Cardiac muscle cell (in vitro differentiated cells and primary cell): Measurements from ENCODE around the gene POM121L2. TPM values are rescaled to one million over a fixed set of nuclear protein-coding genes. Genes with fewer than 3 reads are reported as not detected.

ENCODE experiments used
- DNase-seq, 2 donors: peaks; one replicate each; pipeline versions ENCODE4 v3.0.0 to v3.0.0-alpha.2; 2010 to 2017; ENCODE audit warnings: low read depth in 1 of 2, low spot score in 1 of 2
- H3K27ac ChIP-seq: fragments of 200-600 bp; sonication (generic); 2 replicates; pipeline ENCODE4 v1.5.1; 2016
- H3K27me3 ChIP-seq: fragments of 200-600 bp; sonication (generic); 2 replicates; pipeline ENCODE4 v1.6.0; 2016; ENCODE audit warnings: control low read depth
- H3K36me3 ChIP-seq: fragments of 200-600 bp; sonication (generic); 2 replicates; pipeline ENCODE4 v1.5.1; 2016; ENCODE audit warnings: control low read depth
- H3K4me1 ChIP-seq: fragments of 200-600 bp; sonication (generic); 2 replicates; pipeline ENCODE4 v1.8.1; 2017; ENCODE audit warnings: low read depth, mild to moderate bottlenecking, mixed run types
- H3K4me3 ChIP-seq: fragments of 200-600 bp; sonication (generic); 2 replicates; pipeline ENCODE4 v1.5.1; 2016; ENCODE audit warnings: mild to moderate bottlenecking
- H3K9me3 ChIP-seq: fragments of 200-600 bp; sonication (generic); 2 replicates; pipeline ENCODE4 v1.5.1; 2017; ENCODE audit warnings: low read depth, mild to moderate bottlenecking, control low read depth
- CTCF ChIP-seq: IDR thresholded peaks from 2 replicates; pipeline ENCODE4 v1.5.1; 2012; ENCODE audit warnings: low read depth, mild to moderate bottlenecking, low read length
- polyA plus RNA-seq: library from polyadenylated mRNA; unstranded; fragments of >200 nt; fragmentation: Nextera tagmentation; extraction: Ambion mirVana; gene quantifications from 2 replicates; pipeline ENCODE4 v1.2.1, GENCODE V29; 2016
- total RNA-seq: library from RNA; depleted of rRNA; stranded (reverse); fragments of >200 nt; gene quantifications from 2 replicates; pipeline ENCODE4 v1.2.3, GENCODE V29; 2016

Gene POM121L2
- total and polyA plus RNA-seq, 2 experiments from 2014 or later, result 0.18 TPM; not detected in 1

- peak in 1 of 2 donors; percentile 52 for DNase-seq
- Histone ChIP-seq H3K27me3 (peaks cover 59% of the 10 kb centered on the region), H3K9me3 (no peaks in the 10 kb centered on the region), H3K4me3 (no peak overlapping the region), H3K27ac (no peak overlapping the region), H3K4me1 (peaks cover 3% of the 10 kb centered on the region), H3K36me3 (no peaks in the 10 kb centered on the region)
- no peak for TF ChIP-seq CTCF
Observed at GRCh38 chr6:27297857-27298730, 14.0 kb downstream of the POM121L2 start.

GRCh38 chr6:27297484-27297856 lies 14.6 kb downstream of the POM121L2 start:
- Histone ChIP-seq H3K36me3 (no peaks in the 10 kb centered on the region), H3K27ac (no peak overlapping the region), H3K4me3 (no peak overlapping the region), H3K27me3 (peaks cover 65% of the 10 kb centered on the region), H3K4me1 (peaks cover 3% of the 10 kb centered on the region), H3K9me3 (no peaks in the 10 kb centered on the region)
- no peak for TF ChIP-seq CTCF
- no peak for DNase-seq

- DNase-seq, result peak; percentile 65 to 73
- H3K36me3 ChIP-seq, result no peaks in the 10 kb centered on the region
- peaks cover 3% of the 10 kb centered on the region for H3K4me1 ChIP-seq
- H3K9me3 ChIP-seq, result no peaks in the 10 kb centered on the region
- no peak for TF ChIP-seq CTCF
- peak overlapping the region; percentile 51 for H3K4me3 ChIP-seq
- no peak overlapping the region for H3K27ac ChIP-seq
- H3K27me3 ChIP-seq, result peaks cover 77% of the 10 kb centered on the region
Observed at GRCh38 chr6:27296106-27296783, 15.8 kb downstream of the POM121L2 start.

- Histone ChIP-seq H3K4me3 (peak overlapping the region; percentile 51), H3K27ac (no peak overlapping the region), H3K4me1 (peaks cover 3% of the 10 kb centered on the region), H3K27me3 (peaks cover 85% of the 10 kb centered on the region), H3K36me3 (no peaks in the 10 kb centered on the region), H3K9me3 (no peaks in the 10 kb centered on the region)
- TF ChIP-seq CTCF, result no peak
- peak; percentile 30 to 66 for DNase-seq
Observed at GRCh38 chr6:27295301-27296079, 16.6 kb downstream of the POM121L2 start.

GRCh38 chr6:27294409-27294808 lies 17.7 kb downstream of the POM121L2 start:
- TF ChIP-seq CTCF, result no peak

More at GRCh38 chr6:27294409-27294808, 17.7 kb downstream of the POM121L2 start:
- Histone ChIP-seq H3K9me3 (no peaks in the 10 kb centered on the region), H3K36me3 (no peaks in the 10 kb centered on the region), H3K27ac (no peak overlapping the region), H3K27me3 (peaks cover 92% of the 10 kb centered on the region), H3K4me3 (no peak overlapping the region), H3K4me1 (peaks cover 3% of the 10 kb centered on the region)
- no peak for DNase-seq
